HG03558 (cell line): ENCODE results near the gene OXLD1.
A peak's percentile ranks its signal among the peaks of the same experiment; 100 is the strongest.
"Not testable (repeated sequence)": the region's sequence is repeated elsewhere in the genome, so short reads cannot be mapped to it uniquely, and the experiment has no call there.

Source experiments
- ATAC-seq: cut with Tn5 transposase; IDR thresholded peaks from one replicate; pipeline ENCODE4 v1.9.1; 2021; ENCODE audit warnings: moderate number of reproducible peaks; ENCODE audit not compliant: unreplicated experiment; ENCODE audit errors: extremely low read depth

OXLD1 gene

DNA sequence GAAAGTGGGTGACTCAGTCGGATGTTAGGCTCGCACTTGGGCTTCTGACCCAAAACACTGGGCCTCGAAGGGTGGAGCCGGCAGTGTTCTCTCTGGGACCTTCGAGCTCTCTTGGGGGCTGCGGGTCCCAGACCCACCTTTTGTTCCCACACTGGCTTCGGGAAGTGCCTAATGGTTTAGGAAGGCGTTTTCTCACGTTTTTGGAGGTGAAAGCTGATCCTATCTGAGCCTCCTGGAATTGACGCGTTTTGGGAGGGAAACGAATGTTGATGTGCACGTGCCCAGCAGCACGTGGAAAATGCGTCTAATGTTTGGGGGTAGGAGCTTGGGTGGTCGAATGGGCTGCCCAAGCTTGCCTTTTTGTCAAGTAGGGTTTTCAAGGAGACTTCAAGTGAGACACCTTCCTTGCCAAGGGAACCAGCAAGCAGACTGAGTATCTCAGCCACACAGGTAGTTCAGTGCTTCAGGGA, 18.1 kb upstream of the OXLD1 start:
- no peak for ATAC-seq

DNA sequence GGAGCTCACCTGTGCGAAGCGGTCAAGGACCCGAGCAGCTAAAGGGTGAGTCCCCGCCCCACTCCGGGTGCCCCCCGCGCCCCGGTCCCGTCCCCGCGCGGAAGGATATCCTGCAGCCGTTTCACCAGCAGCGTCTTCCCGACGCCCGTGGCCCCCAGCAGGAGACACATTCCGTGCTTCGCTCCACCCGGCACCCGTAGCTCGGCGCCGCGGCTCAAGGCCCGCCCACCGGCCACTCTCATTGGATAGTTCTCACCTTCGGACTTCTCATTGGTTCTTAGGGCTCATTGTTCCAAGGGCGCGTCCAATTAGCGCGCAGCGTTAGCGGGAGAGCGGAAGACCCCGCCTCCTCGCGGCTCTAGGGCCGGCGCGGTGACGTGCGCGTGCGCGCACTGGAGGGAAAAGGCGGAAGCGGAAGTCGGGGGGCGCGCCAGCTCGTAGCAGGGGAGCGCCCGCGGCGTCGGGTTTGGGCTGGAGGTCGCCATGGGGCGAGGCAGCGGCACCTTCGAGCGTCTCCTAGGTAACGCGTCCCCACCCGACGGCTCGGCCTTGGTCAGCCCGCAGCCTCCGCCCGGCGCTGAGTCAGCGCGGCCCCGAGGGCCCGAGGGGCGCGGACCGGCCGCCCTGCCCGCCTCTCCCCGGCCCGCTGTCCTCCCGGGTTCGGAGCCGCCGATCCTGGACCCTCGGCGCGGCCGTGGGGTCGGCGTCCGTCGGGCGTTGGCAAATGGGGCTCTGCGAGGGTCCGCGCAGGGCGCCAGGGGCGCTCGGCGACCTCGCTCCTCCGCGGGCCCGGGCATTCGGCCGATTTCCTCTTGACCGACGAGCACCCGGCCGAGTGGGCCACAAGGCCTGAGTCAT, 17.4 kb upstream of the OXLD1 start, which contains the start of the genes ARL16 and HGS:
Gene ARL16 (minus strand): TSS at position 214 of the 858 bp plus-strand sequence. CDS start 44 bp downstream, at position 170.
Gene HGS (plus strand): TSS at position 428 of the 858 bp plus-strand sequence. CDS start 56 bp downstream, at position 484.
- ATAC-seq: peak; percentile 86

DNA sequence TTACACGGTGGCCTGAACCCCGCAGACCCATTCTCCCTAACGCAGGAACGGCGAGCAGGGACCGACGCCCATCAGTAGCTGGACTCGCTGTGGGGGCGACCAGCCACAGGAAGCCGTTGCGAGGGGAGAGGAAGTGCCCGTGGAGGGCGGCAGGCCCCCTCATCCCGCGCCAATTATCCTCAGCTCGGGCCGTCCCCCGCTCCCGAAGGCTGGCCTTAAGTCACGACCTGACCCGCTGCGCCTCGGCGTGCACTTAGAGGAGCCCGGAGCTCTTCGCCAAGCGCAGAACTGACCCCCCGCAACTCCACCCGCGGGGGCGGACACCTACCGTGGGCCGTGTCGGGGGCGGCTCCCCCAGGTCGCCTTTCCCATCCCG, 16.8 kb upstream of the OXLD1 start:
- peak; percentile 5 for ATAC-seq

DNA sequence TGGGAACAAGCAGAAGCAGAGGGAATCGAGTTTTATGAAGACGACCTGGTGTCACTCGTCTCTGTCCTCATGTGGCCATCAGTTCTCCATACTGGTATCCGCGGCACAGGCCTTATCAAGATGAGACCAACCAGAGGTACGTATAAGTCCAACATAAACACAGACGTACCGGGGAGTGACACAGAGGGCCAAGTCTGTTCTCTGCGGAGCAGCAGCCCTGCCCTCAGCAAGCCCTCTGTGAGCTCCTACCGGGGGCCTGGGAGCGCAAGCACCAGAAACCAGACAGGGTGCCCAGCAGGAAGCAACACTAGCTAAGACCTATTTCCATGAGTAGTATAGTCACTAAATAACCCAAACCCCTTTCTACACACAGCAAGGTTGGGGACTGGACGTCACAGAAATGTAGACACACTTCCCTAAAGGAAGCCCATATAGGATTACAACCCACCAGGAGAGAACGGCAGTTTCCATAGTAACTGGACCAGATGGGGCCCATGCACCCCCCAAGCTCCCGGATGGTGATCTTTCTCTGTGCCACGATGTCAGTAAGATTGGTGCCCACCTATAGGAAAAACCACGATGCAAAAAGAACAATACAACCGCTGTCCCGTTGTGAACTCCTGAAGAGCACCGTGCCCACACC, 16.3 kb upstream of the OXLD1 start:
- no peak for ATAC-seq

DNA sequence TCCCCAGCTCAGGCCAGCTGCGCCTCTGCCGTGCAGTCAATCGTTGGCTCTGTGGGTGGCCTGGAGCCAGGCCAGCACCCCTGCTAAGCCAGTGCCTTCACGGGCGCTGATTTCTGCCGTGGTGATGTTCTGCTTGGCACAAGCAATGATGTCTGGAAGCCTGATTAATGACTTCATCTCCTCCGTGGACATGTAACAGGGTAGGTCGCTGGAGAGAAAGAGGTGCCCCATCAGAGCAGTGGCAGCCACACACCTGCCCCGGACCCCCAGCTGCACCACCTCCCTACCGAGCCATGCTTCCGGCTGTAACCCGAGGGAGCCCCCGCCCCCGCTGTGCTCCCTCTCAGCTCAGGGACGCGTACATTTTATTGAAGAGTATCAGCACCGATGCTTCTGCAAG, 15.3 kb upstream of the OXLD1 start:
- no peak for ATAC-seq

DNA sequence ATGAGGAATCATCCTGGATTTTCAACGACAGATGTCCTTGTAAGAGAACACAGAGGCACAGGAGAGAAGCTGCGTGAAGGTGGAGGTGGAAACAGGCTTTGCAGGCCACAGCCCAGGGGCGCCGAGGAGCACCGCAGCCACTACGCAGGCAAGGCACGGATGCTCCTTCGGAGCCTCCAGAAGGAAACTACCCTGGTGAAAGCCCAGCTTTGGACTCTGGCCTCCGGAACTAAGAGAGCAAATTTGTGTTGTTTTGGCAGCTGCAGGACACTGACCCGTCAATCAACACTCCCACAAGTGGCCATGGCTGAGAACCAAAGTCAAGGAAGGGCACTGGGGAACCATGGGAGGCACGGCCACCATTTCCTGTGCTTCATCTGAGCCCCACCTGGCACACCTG, 13.7 kb upstream of the OXLD1 start:
- ATAC-seq: no peak

DNA sequence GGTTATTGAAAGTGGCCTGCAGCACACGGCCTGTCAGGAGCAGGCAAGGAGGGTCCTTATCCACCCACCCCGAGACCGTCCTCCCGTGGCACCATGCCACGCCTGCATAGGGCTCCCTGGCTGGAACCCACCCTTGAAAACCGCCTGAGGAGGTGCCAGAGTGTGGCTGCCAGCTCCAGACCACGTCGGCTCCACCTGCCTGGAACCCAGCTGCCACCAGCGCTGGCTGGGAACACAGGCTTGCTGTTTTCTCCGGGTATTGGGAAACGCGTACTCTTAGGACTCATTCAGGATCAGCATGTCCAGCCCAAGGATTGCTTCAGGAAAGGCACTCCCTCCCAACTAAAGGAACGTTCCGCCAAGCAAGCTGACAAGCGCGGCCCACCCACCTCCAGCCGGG, 10.5 kb upstream of the OXLD1 start:
- no peak for ATAC-seq

DNA sequence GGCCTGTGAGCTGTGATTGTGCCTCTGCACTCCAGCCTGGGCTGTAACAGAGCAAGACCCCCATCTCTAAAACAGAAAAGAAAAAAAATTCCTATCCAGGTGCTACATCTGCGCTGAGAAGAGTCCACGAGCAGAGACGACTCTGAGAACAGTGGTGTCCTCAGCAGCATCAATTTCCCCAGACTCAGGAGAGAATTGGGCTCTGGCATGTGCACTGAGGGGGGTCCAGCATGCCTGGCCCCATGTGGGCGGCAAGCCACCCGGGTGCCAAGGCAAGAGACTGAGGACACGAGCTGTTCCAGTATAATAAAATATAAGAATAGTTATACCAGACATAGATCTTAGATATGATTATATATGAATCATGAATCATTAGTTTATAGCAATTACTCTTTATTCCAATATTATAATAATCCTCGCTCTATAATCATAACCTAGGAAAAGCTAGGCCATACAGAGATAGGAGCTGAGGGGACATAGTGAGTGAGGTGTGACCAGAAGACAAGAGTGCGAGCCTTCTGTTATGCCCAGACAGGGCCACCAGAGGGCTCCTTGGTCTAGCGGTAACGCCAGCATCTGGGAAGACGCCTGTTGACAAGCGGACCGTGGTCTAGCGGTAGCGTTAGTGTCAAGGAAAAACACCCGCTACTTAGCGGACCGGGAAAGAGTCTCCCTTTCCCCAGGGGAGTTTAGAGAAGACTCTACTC, 9.3 kb upstream of the OXLD1 start:
- ATAC-seq: not testable (repeated sequence)

DNA sequence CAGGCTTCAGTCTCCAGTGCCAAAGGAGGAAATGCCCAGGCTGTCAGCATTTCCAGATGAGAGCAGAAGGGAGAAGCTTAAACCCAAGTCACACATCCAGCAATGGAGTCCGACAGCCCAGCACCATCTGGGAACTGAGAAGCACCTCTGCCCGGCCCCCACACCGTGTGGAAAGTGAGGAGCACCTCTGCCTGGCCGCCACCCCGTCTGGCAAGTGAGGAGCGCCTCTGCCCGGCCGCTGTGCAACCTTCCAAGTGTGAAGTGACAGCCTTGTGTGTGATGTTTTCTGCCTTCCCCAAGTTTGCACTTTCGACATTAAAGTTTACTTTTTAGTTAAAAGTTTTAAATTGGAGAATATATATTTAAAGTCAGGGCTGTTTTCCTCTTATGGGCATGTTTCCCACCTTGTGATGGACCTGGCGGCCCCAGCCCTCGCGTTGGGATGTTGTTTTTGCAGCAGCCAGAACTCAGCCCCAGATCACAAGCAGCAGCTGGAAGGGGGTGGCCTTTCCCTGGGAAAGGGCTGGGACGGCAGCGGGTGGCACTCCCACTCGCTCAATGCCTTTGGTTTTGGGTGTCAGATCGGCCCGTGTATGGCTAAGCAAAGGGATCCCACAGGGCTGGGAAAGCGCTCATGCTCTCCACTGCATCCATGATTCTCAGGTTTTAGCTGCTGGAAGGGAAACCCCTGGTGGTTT, 7.3 kb upstream of the OXLD1 start:
- no peak for ATAC-seq

DNA sequence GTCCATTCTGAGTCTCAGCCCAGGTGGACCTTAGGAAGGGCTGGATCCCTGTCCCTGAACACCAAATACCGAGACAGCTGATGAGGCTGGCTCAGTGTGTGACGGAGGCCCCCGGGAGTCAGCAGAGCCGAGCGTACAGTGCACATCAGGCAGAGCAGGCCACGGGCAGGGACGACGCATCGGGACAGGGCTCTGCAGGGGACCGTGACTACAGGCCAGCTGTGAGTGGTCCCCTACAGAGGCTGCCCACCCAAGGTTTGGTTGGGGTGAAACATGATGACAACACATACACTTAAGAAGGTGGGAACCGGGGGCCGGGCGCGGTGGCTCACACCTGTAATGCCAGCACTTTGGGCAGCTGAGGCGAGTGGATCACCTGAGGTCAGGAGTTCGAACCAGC, 6.5 kb upstream of the OXLD1 start:
- ATAC-seq: no peak

DNA sequence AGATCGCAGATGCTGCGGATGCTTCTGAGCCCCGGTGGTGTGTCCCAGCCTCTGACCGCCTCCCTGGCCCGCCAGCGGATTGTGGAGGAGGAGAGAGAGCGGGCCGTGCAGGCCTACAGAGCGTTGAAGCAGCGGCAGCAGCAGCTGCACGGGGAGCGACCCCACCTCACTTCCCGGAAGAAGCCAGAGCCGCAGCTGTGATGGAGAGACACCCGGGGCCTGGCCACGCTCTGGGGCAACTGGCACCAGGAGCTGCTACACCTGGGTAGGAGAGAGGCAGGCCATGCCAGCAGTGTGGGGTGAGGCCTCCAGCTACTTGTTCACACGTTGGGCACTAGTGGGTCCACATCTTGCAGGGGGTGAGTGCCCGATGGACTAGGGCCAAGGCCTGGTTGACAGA, 6.1 kb upstream of the OXLD1 start:
- ATAC-seq: no peak

DNA sequence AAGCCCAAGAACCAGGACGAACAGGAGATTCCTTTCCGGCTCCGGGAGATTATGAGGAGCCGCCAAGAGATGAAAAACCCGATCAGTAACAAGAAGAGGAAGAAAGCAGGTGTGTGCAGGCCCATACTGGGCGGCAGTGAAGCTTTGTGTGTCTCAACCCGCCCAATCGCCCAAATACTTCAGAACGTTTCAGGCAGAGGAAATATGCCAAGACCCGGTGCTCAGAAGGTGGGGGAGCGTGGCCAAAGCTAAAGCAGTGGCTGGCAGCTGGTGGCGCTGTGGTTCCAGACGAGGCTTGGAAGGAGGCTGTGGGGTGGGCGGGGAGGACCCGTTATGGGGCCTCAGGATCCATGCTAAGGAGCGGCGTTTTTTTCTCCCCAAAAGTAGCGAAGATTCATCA, 1.3 kb upstream of the OXLD1 start:
- no peak for ATAC-seq

DNA sequence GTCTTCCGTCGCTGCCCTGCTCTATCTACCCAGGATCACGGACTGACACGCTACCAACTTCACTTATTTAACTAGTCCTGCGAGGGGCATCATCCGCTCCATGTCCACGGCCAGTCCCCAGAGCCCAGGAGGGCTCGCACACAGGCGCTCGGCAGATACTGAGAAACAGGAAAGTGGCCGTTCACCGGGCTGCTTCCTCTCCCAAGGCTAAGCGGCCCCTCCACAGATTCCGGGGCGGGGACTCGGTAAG, 388 bp downstream of the OXLD1 start:
- ATAC-seq: no peak

DNA sequence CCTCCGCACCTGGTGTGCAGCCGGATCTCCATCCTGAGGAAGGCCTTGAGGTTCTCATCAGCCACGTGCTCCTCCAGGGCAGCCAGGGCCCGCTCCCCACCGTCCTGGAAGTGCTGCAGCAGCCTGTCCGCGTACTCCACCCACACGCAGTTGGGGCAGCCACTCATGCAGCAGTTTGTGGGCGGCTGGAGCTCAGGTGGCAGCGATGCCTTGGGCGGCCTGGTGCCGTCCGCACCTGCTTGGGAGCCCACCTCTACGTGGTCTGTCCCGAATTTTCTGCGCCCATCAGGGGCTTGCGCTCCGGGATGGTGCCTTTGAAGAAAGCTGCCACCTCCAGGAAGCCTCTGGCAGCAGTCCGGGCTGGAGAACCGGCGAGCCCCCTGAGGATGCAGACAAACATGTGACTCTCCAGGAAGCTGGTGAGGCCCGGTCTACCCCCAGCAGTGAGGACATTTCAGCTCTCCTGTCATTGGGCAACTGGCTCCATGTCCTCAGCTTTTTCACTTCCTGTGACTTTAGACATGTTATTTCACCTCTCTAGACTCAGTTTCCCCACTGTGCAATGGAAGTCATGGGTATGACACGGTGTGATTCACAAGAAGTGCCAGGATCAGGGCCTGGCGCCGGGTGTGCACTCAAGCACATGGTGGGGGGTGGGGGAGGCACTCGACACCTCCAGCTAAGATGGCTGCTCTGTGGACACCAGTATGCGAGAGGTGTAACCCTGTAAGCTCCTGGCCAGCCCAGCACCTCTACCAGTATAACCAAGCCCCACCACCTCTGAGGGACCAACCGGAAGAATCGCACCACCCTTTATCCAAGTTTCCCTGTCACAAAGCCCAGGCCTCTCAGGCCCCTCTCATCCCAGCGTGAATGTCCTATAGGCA, 957 bp downstream of the OXLD1 start:
- ATAC-seq: no peak

DNA sequence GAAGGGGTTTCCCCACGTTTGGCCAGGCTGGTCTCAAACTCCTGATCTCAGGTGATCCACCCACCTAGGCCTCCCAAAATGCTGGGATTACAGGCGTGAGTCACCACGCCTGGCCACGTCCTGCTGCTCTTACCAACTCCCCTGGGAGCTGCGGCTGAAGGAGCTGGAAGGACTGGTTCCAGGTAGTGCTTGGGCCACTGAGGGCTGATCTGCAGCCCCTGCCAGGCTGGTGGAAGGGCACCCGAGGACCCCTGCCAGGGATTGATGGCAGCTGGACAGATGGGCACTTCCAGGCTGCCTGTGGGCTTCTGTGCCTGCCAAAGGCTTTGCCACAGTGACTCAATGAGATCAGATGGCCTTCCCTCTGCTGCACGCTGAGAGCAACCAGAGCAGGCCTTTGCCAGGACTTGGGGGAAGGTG, 2.3 kb downstream of the OXLD1 start:
- ATAC-seq: no peak

DNA sequence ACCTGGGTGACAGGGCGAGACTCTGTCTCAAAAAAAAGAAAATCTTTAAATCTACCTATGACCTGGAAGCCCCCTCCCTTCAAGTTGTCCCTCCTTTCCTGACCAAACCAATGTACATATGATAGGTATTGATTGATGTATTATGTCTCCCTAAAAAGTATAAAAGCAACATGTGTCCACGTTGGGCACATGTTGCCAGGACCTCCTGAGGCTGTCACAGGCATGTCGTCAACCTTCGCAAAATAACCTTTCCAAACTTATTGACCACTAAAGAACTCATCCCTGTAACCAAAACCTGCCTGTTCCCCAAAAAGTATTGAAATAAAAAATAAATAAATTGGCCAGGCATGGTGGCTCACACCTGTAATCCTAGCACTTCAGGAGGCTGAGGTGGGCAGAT, 4.4 kb downstream of the OXLD1 start:
- ATAC-seq: no peak

DNA sequence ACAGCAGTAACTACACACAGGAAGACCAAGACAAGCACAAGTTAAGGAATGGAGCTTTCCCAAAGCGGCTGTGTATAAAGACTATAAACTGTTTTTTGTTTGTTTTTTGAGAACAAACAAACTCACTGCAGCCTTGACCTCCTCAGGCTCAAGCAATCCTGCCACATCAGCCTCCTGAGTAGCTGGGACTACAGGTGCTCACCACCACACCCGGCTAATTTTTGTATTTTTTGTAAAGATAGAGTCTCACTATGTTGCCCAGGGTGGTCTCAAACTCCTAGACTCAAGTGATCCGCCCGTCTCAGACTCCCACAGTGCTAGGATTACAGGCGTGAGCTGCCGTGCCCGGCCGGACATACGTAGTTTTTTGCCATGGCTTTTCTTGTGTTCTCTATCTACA, 6.0 kb downstream of the OXLD1 start:
- no peak for ATAC-seq

DNA sequence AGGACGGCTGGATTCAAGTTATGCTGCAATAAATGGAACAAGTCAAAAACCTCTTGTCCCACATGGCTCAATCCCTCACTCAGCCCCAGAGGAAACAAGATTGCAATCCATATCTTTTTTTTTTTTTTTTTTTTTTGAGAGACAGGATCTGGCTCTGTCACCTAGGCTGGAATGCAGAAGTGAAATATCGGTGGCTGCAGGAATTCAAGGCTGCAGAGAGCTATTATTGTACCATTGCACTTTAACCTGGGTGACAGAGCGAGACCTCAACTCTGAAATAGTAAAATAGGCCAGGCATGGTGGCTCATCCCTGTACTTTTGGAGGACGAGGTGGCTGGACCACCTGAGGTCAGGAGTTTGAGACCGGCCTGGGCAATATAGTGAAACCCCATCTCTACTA, 7.4 kb downstream of the OXLD1 start:
- no peak for ATAC-seq

DNA sequence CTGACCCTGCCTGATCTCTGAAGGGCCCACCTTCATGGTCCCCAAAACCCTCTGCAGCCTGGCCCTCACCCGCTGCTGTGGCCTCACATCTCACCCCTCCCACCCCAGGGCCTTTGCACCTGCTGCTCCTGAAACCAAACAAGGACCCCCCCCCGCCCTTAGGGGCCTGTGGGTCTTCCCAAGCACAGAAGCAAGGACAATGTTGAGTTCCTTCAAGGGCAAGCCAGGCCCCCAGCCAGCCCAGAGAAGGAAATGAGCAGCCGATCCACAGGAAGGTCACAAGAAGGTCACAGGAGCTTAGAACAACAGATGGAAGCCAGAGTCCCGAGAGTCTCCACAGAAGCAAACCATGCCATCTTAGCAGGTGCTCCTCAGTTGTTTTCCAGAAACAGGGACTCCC, 9.6 kb downstream of the OXLD1 start:
- no peak for ATAC-seq
